NCI-H82 (cell line): ENCODE results near the gene LAMA2.

Experiments
- DNase-seq: peaks from one replicate; lab custom pipeline; 2025; lab: John Stamatoyannopoulos, UW

The LAMA2 gene

GRCh38 chr6:129368076-129368475 is 485.1 kb downstream of the LAMA2 start:
- peak; percentile 20 for DNase-seq

- DNase-seq: no peak
Observed at GRCh38 chr6:129368970-129369369, 486.0 kb downstream of the LAMA2 start.

- no peak for DNase-seq
Observed at GRCh38 chr6:129369737-129370136, 486.8 kb downstream of the LAMA2 start.

- peak; percentile 91 for DNase-seq
Observed at GRCh38 chr6:129370268-129370916, 487.5 kb downstream of the LAMA2 start.

GRCh38 chr6:129381885-129382284 is 498.9 kb downstream of the LAMA2 start:
- DNase-seq: no peak

GRCh38 chr6:129382916-129383315 is 500.0 kb downstream of the LAMA2 start:
- DNase-seq: peak; percentile 31

- DNase-seq: no peak
Observed at GRCh38 chr6:129385117-129385516, 502.2 kb downstream of the LAMA2 start.

GRCh38 chr6:129390900-129391299 is 508.0 kb downstream of the LAMA2 start:
- no peak for DNase-seq

GRCh38 chr6:129393654-129394053 is 510.7 kb downstream of the LAMA2 start:
- DNase-seq: no peak

GRCh38 chr6:129398764-129399163 is 515.8 kb downstream of the LAMA2 start:
- DNase-seq: no peak

- DNase-seq: no peak
Observed at GRCh38 chr6:129402244-129402643, 519.3 kb downstream of the LAMA2 start.

- DNase-seq: no peak
Observed at GRCh38 chr6:129411092-129411491, 528.2 kb downstream of the LAMA2 start.

GRCh38 chr6:129416337-129416990 is 533.5 kb downstream of the LAMA2 start:
- DNase-seq: no peak

- DNase-seq: no peak
Observed at GRCh38 chr6:129417416-129418086, 534.6 kb downstream of the LAMA2 start.

- DNase-seq: peak; percentile 13
Observed at GRCh38 chr6:129419324-129419723, 536.4 kb downstream of the LAMA2 start.

- DNase-seq: no peak
Observed at GRCh38 chr6:129426343-129426742, 543.4 kb downstream of the LAMA2 start.

GRCh38 chr6:129429956-129430355 is 547.0 kb downstream of the LAMA2 start:
- no peak for DNase-seq

- DNase-seq: peak; percentile 28
Observed at GRCh38 chr6:129432738-129433137, 549.8 kb downstream of the LAMA2 start.

- DNase-seq: no peak
Observed at GRCh38 chr6:129434091-129434490, 551.2 kb downstream of the LAMA2 start.

GRCh38 chr6:129440691-129441090 is 557.8 kb downstream of the LAMA2 start:
- peak; percentile 84 for DNase-seq

GRCh38 chr6:129444683-129445082 is 561.7 kb downstream of the LAMA2 start:
- DNase-seq: no peak

GRCh38 chr6:129446272-129447197 is 563.6 kb downstream of the LAMA2 start:
- no peak for DNase-seq
